Measurements from ENCODE around the gene YPEL1.
"Not testable (repeated sequence)": the region's sequence is repeated elsewhere in the genome, so short reads cannot be mapped to it uniquely, and the experiment has no call there.

YPEL1 gene

GRCh38 chr22:21745948-21746347, 10.4 kb upstream of the YPEL1 start:
- H3K27me3 ChIP-seq (replicated peaks; ENCODE audit: control insufficient read depth, insufficient read depth, low read length), result no peaks in the 10 kb centered on the region; the same call in none of the 2 replicates
- no peak for DNase-seq (ENCODE audit: extremely low read depth, insufficient read length)
- H3K4me3 ChIP-seq (replicated peaks; ENCODE audit: low read depth, low read length), result no peak overlapping the region
- TF ChIP-seq CTCF (IDR thresholded peaks at IDR 0.05; ENCODE audit: insufficient read depth, low read length, poor library complexity, severe bottlenecking), result no peak
- no peaks in the 10 kb centered on the region for H3K36me3 ChIP-seq (ENCODE audit: control insufficient read depth, insufficient read depth, low read length)

- H3K36me3 ChIP-seq (ENCODE audit: control insufficient read depth, insufficient read depth, low read length); DNase-seq (ENCODE audit: extremely low read depth, insufficient read length); H3K27me3 ChIP-seq (replicated peaks; ENCODE audit: control insufficient read depth, insufficient read depth, low read length); H3K4me3 ChIP-seq (replicated peaks; ENCODE audit: low read depth, low read length): not testable (repeated sequence)
Measured at GRCh38 chr22:21744917-21745316, 9.3 kb upstream of the YPEL1 start.

GRCh38 chr22:21741790-21742189, 6.2 kb upstream of the YPEL1 start:
- H3K27me3 ChIP-seq (replicated peaks; ENCODE audit: control insufficient read depth, insufficient read depth, low read length), result no peaks in the 10 kb centered on the region; the same call in none of the 2 replicates
- H3K4me3 ChIP-seq (replicated peaks; ENCODE audit: low read depth, low read length), result no peak overlapping the region
- no peak for DNase-seq (ENCODE audit: extremely low read depth, insufficient read length)
- no peak for TF ChIP-seq CTCF (IDR thresholded peaks at IDR 0.05; ENCODE audit: insufficient read depth, low read length, poor library complexity, severe bottlenecking)
- no peaks in the 10 kb centered on the region for H3K36me3 ChIP-seq (ENCODE audit: control insufficient read depth, insufficient read depth, low read length)

GRCh38 chr22:21741059-21741458, 5.5 kb upstream of the YPEL1 start:
- Histone ChIP-seq H3K36me3 (ENCODE audit: control insufficient read depth, insufficient read depth, low read length) (no peaks in the 10 kb centered on the region), H3K4me3 (replicated peaks; ENCODE audit: low read depth, low read length) (no peak overlapping the region), H3K27me3 (replicated peaks; ENCODE audit: control insufficient read depth, insufficient read depth, low read length) (no peaks in the 10 kb centered on the region; the same call in none of the 2 replicates)
- no peak for TF ChIP-seq CTCF (IDR thresholded peaks at IDR 0.05; ENCODE audit: insufficient read depth, low read length, poor library complexity, severe bottlenecking)
- no peak for DNase-seq (ENCODE audit: extremely low read depth, insufficient read length)

- TF ChIP-seq CTCF (IDR thresholded peaks at IDR 0.05; ENCODE audit: insufficient read depth, low read length, poor library complexity, severe bottlenecking), result no peak
- Histone ChIP-seq H3K27me3 (replicated peaks; ENCODE audit: control insufficient read depth, insufficient read depth, low read length) (no peaks in the 10 kb centered on the region; the same call in none of the 2 replicates), H3K36me3 (ENCODE audit: control insufficient read depth, insufficient read depth, low read length) (no peaks in the 10 kb centered on the region), H3K4me3 (replicated peaks; ENCODE audit: low read depth, low read length) (no peak overlapping the region)
- DNase-seq (ENCODE audit: extremely low read depth, insufficient read length), result no peak
Measured at GRCh38 chr22:21739828-21740377, 4.3 kb upstream of the YPEL1 start.

GRCh38 chr22:21738966-21739365, 3.4 kb upstream of the YPEL1 start:
- no peak for DNase-seq (ENCODE audit: extremely low read depth, insufficient read length)
- no peak overlapping the region for H3K4me3 ChIP-seq (replicated peaks; ENCODE audit: low read depth, low read length)
- H3K27me3 ChIP-seq (replicated peaks; ENCODE audit: control insufficient read depth, insufficient read depth, low read length), result no peaks in the 10 kb centered on the region; the same call in none of the 2 replicates
- no peak for TF ChIP-seq CTCF (IDR thresholded peaks at IDR 0.05; ENCODE audit: insufficient read depth, low read length, poor library complexity, severe bottlenecking)
- H3K36me3 ChIP-seq (ENCODE audit: control insufficient read depth, insufficient read depth, low read length), result no peaks in the 10 kb centered on the region
